Islet of Langerhans (tissue), 1 donor: ENCODE measurements around the gene MTHFSD.

ENCODE experiments used
- FAIRE-seq: peaks from one replicate; lab custom pipeline; 2011; peaks lifted over from hg19 to GRCh38; lab: Jason Lieb, UNC

MTHFSD gene

DNA sequence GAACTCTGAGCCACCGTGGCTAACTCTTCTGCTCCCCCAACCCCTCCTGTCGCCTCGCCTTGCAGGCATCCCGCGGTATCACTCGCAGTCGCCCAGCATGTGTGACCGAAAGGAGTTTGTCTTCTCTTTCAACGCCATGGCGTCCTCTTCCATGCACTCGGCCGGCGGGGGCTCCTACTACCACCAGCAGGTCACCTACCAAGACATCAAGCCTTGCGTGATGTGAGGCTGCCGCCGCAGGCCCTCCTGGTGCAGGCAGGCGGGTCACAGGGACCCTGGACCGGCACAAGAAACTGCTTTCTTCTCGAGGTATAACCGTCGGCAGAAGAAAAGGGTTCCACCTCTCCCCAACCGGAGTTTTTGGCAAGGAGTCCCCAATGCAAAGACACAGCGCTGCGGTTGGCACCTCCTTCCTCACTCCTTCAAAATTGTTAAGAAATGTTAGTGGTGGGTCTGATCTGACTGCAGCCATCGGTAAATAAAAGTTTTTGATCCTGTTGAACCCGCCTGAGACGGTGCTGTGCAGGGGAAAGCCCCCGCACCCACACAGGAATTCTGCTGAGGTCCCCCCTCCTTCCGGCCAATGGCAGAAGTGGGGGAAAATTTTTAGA is 42.1 kb downstream of the MTHFSD start:
- FAIRE-seq, result no peak

GRCh38 chr16:86512301-86512859 is 42.7 kb downstream of the MTHFSD start:
- no peak for FAIRE-seq

- no peak for FAIRE-seq
Observed at GRCh38 chr16:86511317-86512161, 43.5 kb downstream of the MTHFSD start.

GRCh38 chr16:86510465-86511261 is 44.4 kb downstream of the MTHFSD start, which contains the start of gene FOXF1:
TSS of gene FOXF1 (plus strand) at chr16:86510527. CDS start at chr16:86510570, 43 bp downstream.
- FAIRE-seq, result no peak

DNA sequence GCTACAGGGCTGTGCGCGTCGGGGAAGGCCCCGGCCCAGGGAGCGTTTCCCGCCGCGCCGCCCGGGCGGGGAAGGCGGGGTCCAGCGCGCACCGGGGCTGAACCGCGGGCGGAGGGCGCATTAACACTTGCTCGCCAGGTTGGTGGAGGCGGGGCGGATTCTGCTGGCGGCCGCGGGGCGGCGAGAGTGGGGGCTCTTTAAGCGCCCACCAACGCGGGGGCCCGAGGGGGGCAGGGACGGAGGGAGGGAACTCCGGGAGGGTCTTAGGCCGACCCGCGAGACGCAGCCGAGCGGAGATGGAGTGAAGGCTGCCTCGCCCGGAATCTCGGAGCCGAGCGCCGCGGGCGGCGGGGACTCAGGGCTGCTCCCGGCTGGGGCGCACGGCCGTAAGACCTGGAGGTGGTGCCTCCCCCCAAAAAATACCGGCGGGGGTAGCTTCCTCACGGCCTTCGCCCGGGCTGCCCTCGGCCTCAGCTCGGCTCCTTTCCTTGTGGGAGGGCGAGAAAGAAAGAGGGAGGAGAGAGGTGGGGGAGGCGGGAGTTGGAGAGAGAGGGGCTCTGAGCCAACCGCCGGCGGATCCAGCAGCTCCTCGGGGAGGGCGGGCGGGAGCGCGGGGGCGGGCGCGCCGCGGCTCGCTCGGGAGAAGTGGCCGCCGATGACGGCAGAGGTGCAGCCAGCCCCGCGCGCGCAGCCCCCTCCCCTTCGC is 45.1 kb downstream of the MTHFSD start:
- no peak for FAIRE-seq

DNA sequence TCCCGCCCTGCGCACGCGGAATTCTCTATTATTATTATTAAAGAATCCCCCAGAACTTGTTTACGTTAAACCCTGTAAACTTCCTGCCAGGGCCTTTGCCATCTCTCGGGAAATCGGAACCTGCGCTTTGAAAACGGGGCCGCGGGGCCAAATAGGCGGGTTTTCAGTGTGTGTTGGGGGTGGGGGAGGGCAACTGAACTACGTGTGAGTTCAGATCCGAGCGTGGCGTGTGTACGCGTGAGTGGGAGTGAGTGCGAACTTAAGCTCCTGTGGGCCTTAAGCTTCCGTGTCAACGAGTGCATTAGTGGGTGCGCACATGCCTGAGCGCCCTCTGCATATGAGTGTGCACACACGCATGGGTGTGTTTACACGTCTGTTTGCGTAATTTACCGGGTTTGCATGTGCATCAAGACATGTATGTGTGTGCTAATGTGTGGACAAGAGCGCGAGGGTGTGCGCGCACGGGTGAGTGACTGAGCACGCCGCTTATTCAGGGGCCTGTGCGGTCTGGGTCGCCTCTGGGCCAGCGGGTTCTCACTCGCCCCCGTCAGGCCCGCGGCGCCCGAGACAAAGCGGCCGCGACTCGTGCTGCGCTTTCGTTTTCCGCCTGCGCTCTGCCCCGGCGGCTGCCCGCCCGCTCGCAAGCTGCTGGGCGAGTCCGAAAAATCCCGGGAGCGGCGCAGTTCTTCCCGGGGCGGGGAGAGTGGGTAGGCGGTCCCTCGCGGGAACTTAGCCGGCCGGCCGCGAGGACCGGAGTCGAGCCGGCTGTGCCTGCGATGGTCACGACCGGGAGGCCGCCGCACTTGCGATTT is 45.9 kb downstream of the MTHFSD start:
- FAIRE-seq, result no peak

DNA sequence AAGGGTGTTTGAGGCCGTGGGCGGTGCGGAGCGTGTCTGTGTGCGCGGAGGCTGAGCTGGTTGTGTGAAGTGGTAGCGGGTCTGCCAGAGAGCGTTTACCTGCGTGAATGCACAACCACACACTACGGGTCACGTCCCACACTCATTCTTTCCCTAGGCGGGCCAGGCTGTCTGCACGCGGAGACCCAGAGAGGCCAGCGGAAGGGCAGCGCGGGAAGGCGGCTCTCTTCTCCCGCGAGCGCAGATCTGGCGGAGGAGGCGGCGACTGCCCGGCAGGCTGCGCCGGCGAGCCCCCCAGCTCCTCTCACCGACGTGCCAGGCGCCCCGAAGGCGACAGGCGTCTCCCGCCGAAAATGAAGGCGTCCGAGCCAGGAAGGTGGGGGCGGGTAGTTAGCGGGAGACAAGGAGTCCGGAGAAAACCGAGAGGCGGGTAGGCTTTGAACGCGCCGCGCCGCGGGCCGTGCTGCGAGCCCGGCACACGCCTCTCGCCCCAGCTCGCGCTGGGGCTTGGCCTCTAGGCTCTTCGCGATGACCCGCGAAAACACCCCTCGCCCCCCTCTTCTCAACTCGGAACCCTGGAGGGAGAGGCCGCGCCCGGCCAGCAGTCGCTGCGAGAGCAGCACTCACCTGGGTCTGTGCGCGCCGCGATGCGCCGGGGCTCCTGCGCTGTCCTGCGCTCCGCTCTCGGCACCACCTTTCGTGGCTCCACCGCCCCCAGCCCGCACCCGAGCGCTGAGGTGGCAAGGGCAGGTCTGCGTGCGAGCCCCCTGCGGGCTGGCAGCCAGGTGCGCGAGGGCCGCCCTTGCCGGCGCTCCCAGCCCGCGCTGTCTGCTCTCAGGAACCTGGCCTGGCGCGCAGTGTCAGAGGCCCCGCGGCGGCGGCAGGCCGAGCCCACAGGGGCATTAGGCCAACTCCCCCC is 46.7 kb downstream of the MTHFSD start:
- no peak for FAIRE-seq

- FAIRE-seq, result no peak
Observed at GRCh38 chr16:86507173-86508027, 47.6 kb downstream of the MTHFSD start.

- FAIRE-seq, result no peak
Observed at GRCh38 chr16:86505899-86506864, 48.9 kb downstream of the MTHFSD start.

DNA sequence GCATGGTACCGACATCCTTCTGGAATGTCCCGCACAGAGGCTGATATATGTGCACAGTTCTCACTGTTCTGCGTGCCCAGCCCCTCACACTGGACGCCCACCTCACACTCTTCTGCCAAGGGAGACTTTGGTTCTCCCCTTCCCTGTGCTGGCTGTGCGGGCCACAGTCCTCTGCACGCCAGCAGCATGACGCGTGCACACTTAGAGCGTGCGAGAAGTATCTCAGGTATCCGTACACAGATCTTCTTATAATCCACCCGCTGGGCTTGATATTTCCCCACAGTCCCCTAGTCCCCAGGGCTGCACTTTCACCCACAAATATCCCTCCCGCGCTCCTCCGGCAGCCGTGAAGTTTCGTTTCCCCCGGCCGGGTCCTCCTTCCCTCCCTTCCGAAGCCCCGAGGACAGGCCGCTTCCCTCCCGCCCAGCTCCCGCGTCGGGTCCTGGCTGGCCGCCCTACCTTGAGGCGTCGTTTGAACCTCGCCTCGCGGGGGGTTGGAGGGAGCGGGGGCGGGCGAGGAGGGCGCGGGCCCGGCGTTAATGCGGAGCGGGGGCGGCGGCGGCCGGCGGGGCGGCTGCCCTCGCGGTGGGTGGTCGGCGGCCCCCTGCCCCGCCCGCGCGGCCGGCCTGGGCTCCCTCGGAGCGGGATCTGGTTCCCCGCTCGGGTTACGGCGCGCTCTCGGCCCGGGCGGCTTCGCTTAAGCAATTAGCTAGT is 49.7 kb downstream of the MTHFSD start:
- FAIRE-seq, result no peak

GRCh38 chr16:86504315-86505184 is 50.5 kb downstream of the MTHFSD start:
- no peak for FAIRE-seq

DNA sequence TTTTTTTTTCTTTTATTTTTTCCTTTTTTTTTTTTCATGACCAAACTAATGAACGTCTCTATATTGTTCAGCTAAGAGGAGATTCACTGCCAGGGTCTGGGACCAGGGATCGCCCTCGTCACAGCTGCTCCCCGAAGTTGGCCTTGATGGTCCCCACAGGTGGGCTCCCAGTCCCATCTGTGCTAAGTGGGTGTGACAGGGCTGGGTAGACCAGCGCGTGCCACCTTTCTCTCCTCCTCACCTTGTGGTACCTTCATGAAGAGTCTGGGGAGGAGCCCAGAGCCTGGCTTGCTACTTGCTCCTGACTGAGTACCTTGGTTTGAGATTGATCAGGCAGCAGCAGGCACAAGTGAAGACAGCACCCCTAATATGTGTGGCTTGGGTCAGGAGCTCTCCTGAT is 51.2 kb downstream of the MTHFSD start:
- FAIRE-seq, result no peak

- no peak for FAIRE-seq
Observed at GRCh38 chr16:86502856-86503748, 51.9 kb downstream of the MTHFSD start.

GRCh38 chr16:86501989-86502855 is 52.8 kb downstream of the MTHFSD start:
- FAIRE-seq, result no peak
